NCI-H146 (cell line): Measurements from ENCODE around the gene CALN1.
"Not testable (repeated sequence)": the region's sequence is repeated elsewhere in the genome, so short reads cannot be mapped to it uniquely, and the experiment has no call there.

ENCODE experiments used
- DNase-seq: peaks from one replicate; lab custom pipeline; 2025; lab: John Stamatoyannopoulos, UW

CALN1 gene

GRCh38 chr7:72408966-72409637, 3.0 kb downstream of the CALN1 start:
- no peak for DNase-seq

DNA sequence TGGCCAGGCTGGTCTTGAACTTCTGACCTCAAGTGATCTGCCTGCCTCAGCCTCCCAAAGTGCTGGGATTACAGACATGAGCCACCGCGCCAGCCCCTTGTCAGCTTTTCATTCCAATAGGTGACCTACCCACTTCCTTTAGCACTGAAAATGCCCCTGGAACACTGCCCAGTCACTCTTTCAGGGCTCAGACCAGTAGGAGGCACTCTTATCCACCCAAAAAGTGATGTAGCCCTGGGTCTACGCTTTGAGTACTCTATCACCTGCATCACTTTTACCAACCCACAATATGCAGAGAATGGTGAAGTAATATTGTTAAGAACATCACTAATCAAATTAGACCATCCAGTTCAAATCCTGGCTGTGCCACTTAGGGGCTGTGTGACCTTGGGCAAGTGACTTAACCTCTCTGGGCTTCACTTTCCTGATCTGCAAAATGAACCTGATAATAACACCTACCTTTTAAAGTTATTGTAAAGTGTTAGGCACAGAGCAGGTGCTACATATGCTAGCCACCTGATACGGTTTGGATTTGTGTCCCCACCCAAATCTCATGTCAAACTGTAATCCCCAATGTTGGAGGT, 5.2 kb downstream of the CALN1 start:
- DNase-seq: no peak

GRCh38 chr7:72405871-72406270, 6.3 kb downstream of the CALN1 start:
- no peak for DNase-seq

- DNase-seq: no peak
Measured at GRCh38 chr7:72405418-72405817, 6.7 kb downstream of the CALN1 start.

GRCh38 chr7:72404743-72405142, 7.4 kb downstream of the CALN1 start:
- no peak for DNase-seq

- no peak for DNase-seq
Measured at GRCh38 chr7:72403458-72404076, 8.6 kb downstream of the CALN1 start.

DNA sequence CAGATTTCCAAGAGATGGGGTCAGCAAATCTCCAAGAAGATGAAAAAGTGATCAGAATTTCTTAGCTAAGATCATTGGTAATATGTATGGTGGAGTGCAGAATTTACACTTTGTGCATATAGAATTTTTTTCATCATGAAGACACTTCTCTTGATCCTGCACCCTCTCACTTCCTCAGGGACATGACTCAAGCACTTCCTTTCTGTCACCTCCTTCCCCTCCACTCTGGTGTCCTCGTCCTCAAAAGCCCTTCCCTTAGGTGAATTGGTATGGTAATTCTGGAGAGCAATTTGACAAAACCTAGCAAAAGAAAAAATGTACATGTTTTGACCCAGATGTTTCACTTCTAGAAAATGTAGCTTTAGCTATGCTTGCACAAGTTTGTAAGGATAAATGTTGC, 18.1 kb downstream of the CALN1 start:
- DNase-seq: no peak

DNA sequence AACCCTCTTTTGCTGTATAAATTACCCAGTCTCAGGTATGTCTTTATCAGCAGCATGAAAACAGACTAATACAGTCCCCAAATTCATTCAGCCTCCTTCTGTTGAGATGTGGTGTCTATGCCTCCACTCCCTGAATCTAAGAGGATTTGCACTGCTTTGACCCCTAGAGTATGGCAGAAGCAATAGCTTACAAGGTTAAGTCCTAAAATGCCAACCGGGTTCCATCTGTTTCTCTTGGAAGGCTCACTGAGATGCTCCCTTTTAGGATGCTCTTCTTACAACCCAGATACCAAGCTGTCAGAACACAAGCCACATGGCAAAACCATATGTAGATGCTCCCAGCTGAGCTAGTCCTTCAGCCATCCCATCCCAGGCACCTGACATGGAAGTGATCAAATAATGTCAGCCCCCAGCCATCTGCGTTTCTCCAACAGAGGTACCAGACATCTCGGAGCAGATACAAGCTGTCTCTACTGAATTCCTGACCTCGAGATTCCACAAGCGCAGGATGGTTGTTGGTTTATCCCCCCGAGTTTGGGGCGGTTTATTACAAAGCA, 20.2 kb downstream of the CALN1 start:
- DNase-seq: no peak

GRCh38 chr7:72386118-72386517, 26.0 kb downstream of the CALN1 start:
- DNase-seq: no peak

- DNase-seq: no peak
Measured at GRCh38 chr7:72362246-72362645, 49.9 kb downstream of the CALN1 start.

DNA sequence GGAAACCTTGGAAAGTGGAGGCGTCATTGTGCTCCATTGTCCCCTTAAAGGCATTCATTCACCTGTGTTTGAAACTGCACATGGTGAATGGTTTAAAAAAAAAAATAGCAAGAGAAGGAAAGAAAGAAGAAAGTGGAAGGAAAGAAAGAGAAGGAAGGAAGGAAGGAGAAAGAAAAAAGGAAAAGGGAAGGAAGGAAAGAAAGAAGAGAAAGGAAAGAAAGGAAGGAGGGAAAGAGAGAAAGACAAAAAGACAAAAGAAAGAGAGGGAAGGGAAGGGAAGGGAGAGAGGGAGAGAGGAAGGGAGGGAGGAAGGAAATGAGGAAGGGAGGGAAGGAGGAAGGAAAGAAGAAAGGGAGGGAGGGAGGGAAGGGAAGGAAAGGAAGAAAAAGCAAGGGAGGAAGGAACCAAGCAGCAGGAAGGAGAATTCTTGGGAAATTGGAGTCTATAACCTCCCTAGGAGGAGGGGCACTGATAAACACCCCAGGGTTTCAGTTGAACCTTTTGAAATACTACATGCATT, 66.9 kb downstream of the CALN1 start:
- DNase-seq: no peak

DNA sequence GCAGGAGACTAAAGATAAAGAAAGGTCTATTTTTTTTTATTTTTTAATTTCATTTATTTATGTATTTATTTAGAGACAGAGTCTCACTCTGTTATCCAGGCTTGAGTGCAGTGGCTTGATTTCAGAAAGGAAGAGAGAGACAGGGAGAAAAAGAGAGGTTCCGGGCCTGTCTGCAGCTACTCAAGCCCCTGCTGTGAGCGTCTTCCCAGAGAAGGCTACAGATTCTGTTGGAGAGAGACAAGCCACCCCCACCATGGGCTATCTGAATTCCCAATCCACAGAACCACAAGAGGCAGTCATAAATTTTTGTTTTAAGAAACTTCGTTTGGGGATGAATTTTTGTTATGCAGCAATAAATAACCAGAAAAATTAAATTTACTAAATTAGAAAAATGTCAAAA, 68.1 kb downstream of the CALN1 start:
- no peak for DNase-seq

DNA sequence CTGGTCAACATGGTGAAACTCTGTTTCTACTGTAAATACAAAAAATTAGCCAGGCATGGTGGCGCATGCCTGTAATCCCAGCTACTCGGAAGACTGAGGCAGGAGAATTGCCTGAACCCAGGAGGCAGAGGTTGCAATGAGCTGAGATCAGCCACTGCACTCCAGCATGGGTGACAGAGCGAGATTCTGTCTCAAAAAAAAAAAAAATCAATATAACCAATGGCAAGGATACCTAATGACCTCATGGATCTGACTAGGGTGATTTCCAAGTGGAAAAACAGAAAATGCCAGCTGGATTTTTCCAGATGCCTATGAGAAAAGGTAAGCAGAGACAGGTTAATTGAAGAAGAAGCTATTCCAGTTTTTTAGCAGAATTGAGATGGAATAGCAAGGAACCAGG, 68.8 kb downstream of the CALN1 start:
- not testable (repeated sequence) for DNase-seq

GRCh38 chr7:72337390-72338167, 74.6 kb downstream of the CALN1 start:
- peak; percentile 60 for DNase-seq

GRCh38 chr7:72336632-72337389, 75.3 kb downstream of the CALN1 start:
- peak; percentile 65 for DNase-seq

- no peak for DNase-seq
Measured at GRCh38 chr7:72336382-72336631, 75.8 kb downstream of the CALN1 start.

GRCh38 chr7:72335561-72336381, 76.4 kb downstream of the CALN1 start:
- peak; percentile 62 for DNase-seq

GRCh38 chr7:72334698-72335097, 77.4 kb downstream of the CALN1 start:
- DNase-seq: no peak

GRCh38 chr7:72334066-72334465, 78.1 kb downstream of the CALN1 start:
- no peak for DNase-seq

DNA sequence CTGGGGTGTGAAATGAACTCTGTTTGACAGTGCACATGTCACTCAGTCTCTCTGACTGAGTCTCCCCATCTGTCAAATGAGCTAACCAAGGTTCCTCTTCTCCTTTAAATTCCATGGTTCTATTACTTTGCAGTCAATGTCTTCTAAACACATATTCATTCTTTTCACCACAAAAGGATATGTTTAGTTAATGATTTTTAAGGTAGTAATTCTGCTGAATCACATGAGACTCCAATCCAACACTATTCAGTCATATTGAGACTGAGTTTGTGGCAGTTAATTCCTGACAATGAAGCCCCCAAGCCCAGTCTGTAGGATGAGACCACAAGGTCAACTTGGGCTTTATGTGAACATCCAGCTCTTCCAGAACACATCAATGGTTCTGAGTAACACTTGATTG, 85.3 kb downstream of the CALN1 start:
- DNase-seq: no peak

GRCh38 chr7:72326365-72326764, 85.8 kb downstream of the CALN1 start:
- peak; percentile 17 for DNase-seq
